GM03348 (cell line): ENCODE data around the gene KDM4B.

Experiments
- DNase-seq: peaks from one replicate; pipeline ENCODE4 v3.0.0; 2012; ENCODE audit warnings: low spot score

KDM4B gene

GRCh38 chr19:5012688-5013457 lies 44.0 kb downstream of the KDM4B start:
- DNase-seq, result no peak

- DNase-seq, result no peak
These were observed 44.8 kb downstream of the KDM4B start for GRCh38 chr19:5013761-5014160.

GRCh38 chr19:5014941-5015340 lies 46.0 kb downstream of the KDM4B start:
- DNase-seq, result no peak

GRCh38 chr19:5016268-5016667 lies 47.4 kb downstream of the KDM4B start:
- no peak for DNase-seq

- no peak for DNase-seq
These were observed 47.9 kb downstream of the KDM4B start for GRCh38 chr19:5016781-5017180.

- DNase-seq, result no peak
These were observed 48.3 kb downstream of the KDM4B start for GRCh38 chr19:5017235-5017634.

- DNase-seq, result peak; percentile 85
These were observed 49.5 kb downstream of the KDM4B start for GRCh38 chr19:5018224-5019015.

- DNase-seq, result no peak
These were observed 51.5 kb downstream of the KDM4B start for GRCh38 chr19:5020368-5020767.

GRCh38 chr19:5021046-5021445 lies 52.1 kb downstream of the KDM4B start:
- no peak for DNase-seq

- no peak for DNase-seq
These were observed 53.4 kb downstream of the KDM4B start for GRCh38 chr19:5022066-5022860.

GRCh38 chr19:5023128-5023571 lies 54.2 kb downstream of the KDM4B start:
- no peak for DNase-seq

- no peak for DNase-seq
These were observed 55.4 kb downstream of the KDM4B start for GRCh38 chr19:5024282-5024681.

GRCh38 chr19:5025027-5025426 lies 56.1 kb downstream of the KDM4B start:
- no peak for DNase-seq

GRCh38 chr19:5026706-5027273 lies 57.9 kb downstream of the KDM4B start:
- DNase-seq, result no peak

- no peak for DNase-seq
These were observed 59.4 kb downstream of the KDM4B start for GRCh38 chr19:5028229-5028886.

- DNase-seq, result peak; percentile 77
These were observed 60.7 kb downstream of the KDM4B start for GRCh38 chr19:5029596-5029995.

- no peak for DNase-seq
These were observed 61.4 kb downstream of the KDM4B start for GRCh38 chr19:5030136-5030820.

- DNase-seq, result no peak
These were observed 61.9 kb downstream of the KDM4B start for GRCh38 chr19:5030822-5031221.

- peak; percentile 94 for DNase-seq
These were observed 62.6 kb downstream of the KDM4B start for GRCh38 chr19:5031231-5032100.
